Mucosa of descending colon (tissue), 3 donors: Measurements from ENCODE around the gene SLC45A3. TPM values are rescaled to one million over a fixed set of nuclear protein-coding genes. Genes with fewer than 3 reads are reported as not detected.
"Not testable (repeated sequence)": the region's sequence is repeated elsewhere in the genome, so short reads cannot be mapped to it uniquely, and the experiment has no call there.

ENCODE experiments used
- ATAC-seq: fragments of 200-7000 bp; cut with Tn5 transposase; one replicate; pipeline ENCODE4 v1.9.1; 2020; ENCODE audit warnings: mild to moderate bottlenecking, moderate library complexity
- DNase-seq, 3 donors: peaks; one replicate each; pipeline ENCODE4 v3.0.0-alpha.2; 2020
- H3K36me3 ChIP-seq: fragments of 200-600 bp; one replicate; pipeline ENCODE4 v1.8.0; 2021; ENCODE audit warnings: low read depth, mild to moderate bottlenecking
- H3K4me1 ChIP-seq: fragments of 200-600 bp; one replicate; pipeline ENCODE4 v1.8.0; 2021; ENCODE audit warnings: low read depth, mild to moderate bottlenecking
- H3K4me3 ChIP-seq: fragments of 200-600 bp; one replicate; pipeline ENCODE4 v1.8.0; 2021; ENCODE audit warnings: mild to moderate bottlenecking
- H3K9me3 ChIP-seq: fragments of 200-600 bp; one replicate; pipeline ENCODE4 v1.8.0; 2021; ENCODE audit warnings: mild to moderate bottlenecking
- intact Hi-C, 2 donors: fragments of 100-400 bp; cut with DNase I in 1 of 2; cut with micrococcal nuclease in 1 of 2; formaldehyde crosslinking; loops; one replicate each; pipeline versions ENCODE4 v1.11.0 to v1.11.1; 2022; cut with DNase I, micrococcal nuclease
- total RNA-seq, 3 donors: library from RNA; stranded (reverse); fragmentation: NEBNext Ultra II Directional in 2 of 3; extraction: Animal tissue kit (Norgen Biotek cat#: 25700) in 2 of 3; gene quantifications; one replicate each; pipeline versions ENCODE4 v1.2.1 to v1.2.4, GENCODE V29; 2021 to 2023
- TF ChIP-seq, protein P1 (sequence below): fragments of 200-600 bp; IDR thresholded peaks from one replicate; pipeline ENCODE4 v1.8.0; 2022; ENCODE audit warnings: antibody characterized with exemption, mild to moderate bottlenecking
- donor health status: DM: no; HTN: no; CAD: no; lungs with moderate emphysema.
- donor health status: DM: no; HTN: no; CAD: no.
- donor health status: DM: no; HTN: yes; CAD: no.

SLC45A3 gene
- total RNA-seq, 3 donors from 2014 or later = 13.7 to 19.0 (median 18.8) TPM

DNA sequence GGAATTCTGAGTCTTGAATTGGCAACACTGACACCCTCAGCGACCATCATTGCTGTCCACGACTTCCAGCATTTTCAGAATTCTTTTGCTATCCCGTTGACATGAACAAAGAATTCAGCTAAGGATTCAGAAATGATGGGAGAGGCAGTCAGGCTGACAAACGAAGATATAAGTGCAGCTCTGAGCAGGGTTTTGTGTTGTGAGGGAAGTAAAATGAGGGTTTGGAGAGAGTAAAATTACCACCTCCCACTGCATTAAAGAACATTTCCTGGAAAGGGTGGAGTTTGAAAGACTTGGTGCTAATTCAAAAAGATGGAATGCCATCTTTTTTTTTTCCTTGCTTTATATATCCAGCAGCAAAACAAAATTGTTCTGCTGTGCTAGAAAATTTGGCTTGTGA is 43.6 kb downstream of the SLC45A3 start:
- DNase-seq = no peak
- Histone ChIP-seq H3K4me3 (no peak overlapping the region), H3K4me1 (peaks cover 8% of the 10 kb centered on the region), H3K36me3 (no peaks in the 10 kb centered on the region), H3K9me3 (no peaks in the 10 kb centered on the region)
- no peak for ATAC-seq
- intact Hi-C loops = no loop called here
- TF ChIP-seq, protein P1, sequence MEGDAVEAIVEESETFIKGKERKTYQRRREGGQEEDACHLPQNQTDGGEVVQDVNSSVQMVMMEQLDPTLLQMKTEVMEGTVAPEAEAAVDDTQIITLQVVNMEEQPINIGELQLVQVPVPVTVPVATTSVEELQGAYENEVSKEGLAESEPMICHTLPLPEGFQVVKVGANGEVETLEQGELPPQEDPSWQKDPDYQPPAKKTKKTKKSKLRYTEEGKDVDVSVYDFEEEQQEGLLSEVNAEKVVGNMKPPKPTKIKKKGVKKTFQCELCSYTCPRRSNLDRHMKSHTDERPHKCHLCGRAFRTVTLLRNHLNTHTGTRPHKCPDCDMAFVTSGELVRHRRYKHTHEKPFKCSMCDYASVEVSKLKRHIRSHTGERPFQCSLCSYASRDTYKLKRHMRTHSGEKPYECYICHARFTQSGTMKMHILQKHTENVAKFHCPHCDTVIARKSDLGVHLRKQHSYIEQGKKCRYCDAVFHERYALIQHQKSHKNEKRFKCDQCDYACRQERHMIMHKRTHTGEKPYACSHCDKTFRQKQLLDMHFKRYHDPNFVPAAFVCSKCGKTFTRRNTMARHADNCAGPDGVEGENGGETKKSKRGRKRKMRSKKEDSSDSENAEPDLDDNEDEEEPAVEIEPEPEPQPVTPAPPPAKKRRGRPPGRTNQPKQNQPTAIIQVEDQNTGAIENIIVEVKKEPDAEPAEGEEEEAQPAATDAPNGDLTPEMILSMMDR = no peak

DNA sequence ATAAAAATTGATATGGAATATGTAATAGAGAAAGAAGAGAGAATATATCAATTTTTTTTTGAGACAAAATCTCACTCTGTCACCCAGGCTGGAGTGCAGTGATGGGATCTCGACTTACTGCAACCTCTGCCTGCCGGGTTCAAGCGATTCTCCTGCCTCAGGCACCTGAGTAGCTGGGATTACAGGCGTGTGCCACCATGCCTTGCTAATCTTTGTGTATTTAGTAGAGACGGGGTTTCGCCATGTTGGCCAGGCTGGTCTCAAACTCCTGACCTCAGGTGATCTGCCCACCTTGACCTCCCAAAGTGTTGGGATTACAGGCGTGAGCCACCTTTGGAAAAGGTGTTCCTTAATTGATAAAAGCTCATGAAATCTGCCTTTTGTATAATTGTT is 44.2 kb downstream of the SLC45A3 start:
- H3K36me3 ChIP-seq, ATAC-seq, H3K4me3 ChIP-seq, H3K9me3 ChIP-seq, H3K4me1 ChIP-seq, intact Hi-C loops, DNase-seq: not testable (repeated sequence)

DNA sequence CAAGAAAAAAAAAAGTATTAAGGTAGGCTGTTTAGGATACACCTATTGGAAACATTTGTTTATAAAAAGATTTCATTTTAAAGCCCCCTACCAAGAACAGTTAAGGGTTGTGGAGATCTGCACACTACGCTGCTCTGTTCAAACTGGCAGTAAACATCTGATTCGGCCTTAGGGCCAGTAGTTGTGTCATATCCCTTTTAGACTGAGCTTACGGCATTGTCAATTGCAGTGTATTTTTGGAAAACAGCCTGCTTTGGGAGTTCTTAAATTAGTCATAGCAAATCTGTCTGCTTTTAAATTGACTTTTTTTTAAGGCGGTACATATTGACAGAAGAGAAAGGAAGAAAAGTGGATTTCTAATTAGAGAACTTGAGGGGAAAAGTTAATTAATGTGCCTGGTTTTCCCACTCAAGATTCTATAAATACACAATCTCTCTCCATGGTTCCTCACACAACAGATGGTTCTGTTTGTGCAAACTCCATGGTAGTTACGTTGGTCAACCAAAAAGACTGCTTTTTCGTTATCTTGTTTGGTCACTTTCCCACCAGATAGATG is 46.8 kb downstream of the SLC45A3 start:
- no peak for ATAC-seq
- Histone ChIP-seq H3K4me1 (peaks cover 23% of the 10 kb centered on the region), H3K36me3 (no peaks in the 10 kb centered on the region), H3K9me3 (no peaks in the 10 kb centered on the region), H3K4me3 (no peak overlapping the region)
- intact Hi-C loops = no loop called here
- no peak for DNase-seq
- TF ChIP-seq, protein P1 = no peak

DNA sequence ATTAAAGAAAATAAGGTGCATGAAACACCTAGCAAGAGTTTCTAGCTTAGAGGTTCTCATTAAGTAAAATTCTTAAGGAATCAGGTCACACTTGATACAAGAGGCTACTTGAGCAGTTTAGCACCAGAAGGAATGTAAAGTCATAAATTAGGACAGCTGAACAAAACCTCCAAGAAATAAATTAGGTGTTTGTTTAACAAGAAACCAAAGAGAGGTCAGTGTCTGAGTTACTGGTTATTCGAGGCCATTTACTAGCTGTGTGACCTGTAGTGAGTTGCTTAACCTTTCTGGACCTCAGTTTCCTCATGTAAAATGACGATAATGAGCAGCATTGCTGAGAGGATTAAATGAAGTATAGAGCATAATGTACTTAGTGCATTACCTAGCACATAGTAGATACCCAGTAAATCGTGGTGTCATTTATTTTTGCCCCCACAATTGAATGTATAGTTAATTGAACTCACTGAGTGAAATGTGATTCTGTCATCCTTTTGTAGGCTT is 47.6 kb downstream of the SLC45A3 start:
- TF ChIP-seq, protein P1 = no peak
- DNase-seq = no peak
- intact Hi-C loops = no loop called here
- H3K4me1 ChIP-seq = peaks cover 23% of the 10 kb centered on the region
- H3K9me3 ChIP-seq = no peaks in the 10 kb centered on the region
- no peak overlapping the region for H3K4me3 ChIP-seq
- no peak for ATAC-seq
- no peaks in the 10 kb centered on the region for H3K36me3 ChIP-seq

DNA sequence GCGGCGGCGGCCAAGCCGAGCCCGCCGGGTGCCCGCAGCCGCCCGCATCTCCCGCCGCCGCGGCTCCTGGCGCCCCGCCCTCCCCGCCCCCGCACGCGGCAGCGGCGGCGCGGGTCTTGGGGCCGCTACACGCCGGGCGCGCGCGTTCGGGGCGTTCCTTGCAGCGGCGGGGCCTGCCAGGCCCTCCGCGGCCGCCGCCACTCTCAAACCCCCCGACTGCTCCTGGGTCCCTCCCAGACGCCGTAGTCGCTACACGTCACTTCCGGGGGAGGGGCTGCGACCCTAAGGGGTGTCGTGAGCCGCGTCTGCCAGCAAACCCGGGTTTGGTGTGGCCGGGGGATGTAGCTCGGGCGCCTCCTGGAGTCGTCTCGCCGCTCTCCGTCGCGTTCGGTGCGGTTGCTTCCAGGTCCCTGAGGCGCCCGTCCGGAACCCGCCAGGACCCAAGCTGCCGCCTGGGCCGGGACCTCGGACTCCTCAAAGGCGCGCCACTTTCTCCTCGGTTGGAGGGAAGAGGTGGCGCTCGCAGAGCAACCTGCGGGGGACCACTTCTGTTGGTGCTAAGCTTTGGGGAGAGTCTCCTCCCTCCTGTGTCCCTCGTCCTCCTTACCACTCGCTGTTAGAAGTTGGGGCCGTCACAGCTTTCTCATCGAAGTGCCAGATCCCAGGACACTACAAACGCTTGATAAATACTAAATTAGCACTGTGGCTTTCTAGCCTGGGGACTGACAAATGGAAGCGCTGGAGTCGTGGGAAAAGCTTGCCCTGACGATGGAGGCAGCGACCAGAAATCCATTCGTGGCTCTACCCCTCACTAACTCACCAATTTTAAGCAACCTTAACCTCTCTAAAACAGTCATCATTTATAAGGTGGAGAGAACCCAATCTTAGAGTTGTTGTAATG is 48.3 kb downstream of the SLC45A3 start, which contains the start of gene ELK4:
ELK4 (minus strand) TSS at position 244 of the 901 bp plus-strand sequence. CDS start 8,129 bp downstream, outside the sequence.
- TF ChIP-seq, protein P1 = peak; percentile 64
- Histone ChIP-seq H3K9me3 (no peaks in the 10 kb centered on the region), H3K36me3 (no peaks in the 10 kb centered on the region), H3K4me1 (peaks cover 23% of the 10 kb centered on the region), H3K4me3 (peak within 1 kb of the TSS; percentile 76)
- ATAC-seq (peak; percentile 95), DNase-seq (peak; percentile 99 to 100 (median 99))
- intact Hi-C loops = no loop called here
